ENCODE measurements around the gene MEIOB.

The MEIOB gene

DNA sequence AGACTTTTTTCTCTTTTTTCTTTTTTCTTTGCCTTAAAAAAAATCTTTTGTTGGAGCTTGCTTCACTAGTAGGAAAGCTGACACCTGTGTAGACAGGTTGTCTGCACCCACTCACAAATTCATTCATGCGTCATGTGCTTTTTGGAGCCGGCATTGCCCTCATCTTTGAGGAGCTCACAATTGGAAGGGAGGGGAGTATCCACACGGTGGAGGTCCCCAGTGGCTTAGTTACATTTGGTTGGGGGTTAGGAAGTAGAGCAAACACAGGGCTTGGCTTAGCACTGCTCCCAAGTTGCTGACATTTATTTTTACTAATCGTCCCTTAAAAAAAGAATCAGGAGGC is 18.7 kb upstream of the MEIOB start:
- no peak for TF ChIP-seq ESRRG (CRISPR knock-in tag; IDR thresholded peaks at IDR 0.05)
- TF ChIP-seq ISL1 (CRISPR knock-in tag; IDR thresholded peaks at IDR 0.05): no peak
- TF ChIP-seq ARNTL (CRISPR knock-in tag; IDR thresholded peaks at IDR 0.05; ENCODE audit: borderline replicate concordance, low read depth): no peak
- TF ChIP-seq ZC3H10 (CRISPR knock-in tag; IDR thresholded peaks at IDR 0.05): no peak
- no peak for TF ChIP-seq SNAI2 (CRISPR knock-in tag; IDR thresholded peaks at IDR 0.05)
- no peak for TF ChIP-seq TCF4 (CRISPR knock-in tag; IDR thresholded peaks at IDR 0.05; ENCODE audit: borderline replicate concordance)
- TF ChIP-seq BACH2 (CRISPR knock-in tag; IDR thresholded peaks at IDR 0.05; ENCODE audit: borderline replicate concordance): no peak
- TF ChIP-seq TSHZ2 (CRISPR knock-in tag; IDR thresholded peaks at IDR 0.05): no peak
- TF ChIP-seq TOX (CRISPR knock-in tag; IDR thresholded peaks at IDR 0.05; ENCODE audit: borderline replicate concordance): no peak
- TF ChIP-seq ZNF70 (CRISPR knock-in tag; IDR thresholded peaks at IDR 0.05): no peak
- TF ChIP-seq RARB (CRISPR knock-in tag; IDR thresholded peaks at IDR 0.05): no peak
- no peak for TF ChIP-seq ZNF8 (CRISPR knock-in tag; IDR thresholded peaks at IDR 0.05)
- TF ChIP-seq ZNF565 (CRISPR knock-in tag; conservative IDR thresholded peaks at IDR 0.05; ENCODE audit: low read depth): no peak
- TF ChIP-seq GLIS3 (CRISPR knock-in tag; IDR thresholded peaks at IDR 0.05): no peak
- TF ChIP-seq ZFP3 (CRISPR knock-in tag; IDR thresholded peaks at IDR 0.05): no peak
- TF ChIP-seq CREB5 (CRISPR knock-in tag; IDR thresholded peaks at IDR 0.05; ENCODE audit: low read depth): no peak
- TF ChIP-seq PATZ1 (CRISPR knock-in tag; IDR thresholded peaks at IDR 0.05; ENCODE audit: borderline replicate concordance): no peak
- ATAC-seq: no peak

DNA sequence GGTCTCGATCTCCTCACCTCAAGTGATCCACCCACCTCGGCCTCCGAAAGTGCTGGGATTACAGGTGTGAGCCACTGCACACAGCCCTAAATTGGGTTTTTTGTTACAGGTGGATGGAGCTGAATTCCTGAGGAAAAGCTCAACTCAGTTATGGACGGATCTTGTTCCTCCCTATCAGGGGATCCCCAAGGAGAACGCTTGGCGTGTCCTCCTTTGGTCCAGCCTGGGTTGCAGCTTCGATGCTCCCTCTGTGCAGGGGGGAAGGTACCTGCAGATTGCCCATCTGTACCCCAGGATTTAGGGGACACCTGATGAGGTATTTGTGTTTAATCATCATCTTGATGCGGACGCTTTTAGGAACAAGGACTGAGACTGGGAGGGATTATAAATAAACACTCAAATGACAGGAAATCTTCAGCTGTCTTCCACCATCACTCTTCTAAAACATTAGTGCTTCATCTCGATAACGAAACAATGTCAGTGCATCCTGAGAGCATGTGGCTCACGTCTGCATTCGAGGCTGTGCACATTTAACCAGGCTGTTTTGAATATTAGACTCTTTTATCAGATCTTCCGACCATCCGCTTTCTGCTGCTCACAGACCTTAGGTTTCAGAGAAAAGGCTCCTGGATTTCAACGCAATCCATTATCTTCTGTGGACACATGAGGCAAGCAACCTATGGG is 18.2 kb upstream of the MEIOB start:
- TF ChIP-seq ZC3H10 (CRISPR knock-in tag; IDR thresholded peaks at IDR 0.05) (no peak), TSHZ2 (CRISPR knock-in tag; IDR thresholded peaks at IDR 0.05) (no peak), ZNF8 (CRISPR knock-in tag; IDR thresholded peaks at IDR 0.05) (no peak), CSDC2 (CRISPR knock-in tag; IDR thresholded peaks at IDR 0.05) (no peak), ESRRG (CRISPR knock-in tag; IDR thresholded peaks at IDR 0.05) (no peak), RARB (CRISPR knock-in tag; IDR thresholded peaks at IDR 0.05) (no peak), POU6F1 (CRISPR knock-in tag; IDR thresholded peaks at IDR 0.05; ENCODE audit: borderline replicate concordance, low read depth) (no peak), TCF4 (CRISPR knock-in tag; IDR thresholded peaks at IDR 0.05; ENCODE audit: borderline replicate concordance) (peak; percentile 17; the same call in 1 of the 2 replicates)
- ATAC-seq: peak; percentile 46; the same call in 2 of the 3 replicates
